ENCODE results near the gene RNF183.

GRCh38 chr9:113296796-113297558 lies 6.2 kb downstream of the RNF183 start:
- TF ChIP-seq, protein P1, sequence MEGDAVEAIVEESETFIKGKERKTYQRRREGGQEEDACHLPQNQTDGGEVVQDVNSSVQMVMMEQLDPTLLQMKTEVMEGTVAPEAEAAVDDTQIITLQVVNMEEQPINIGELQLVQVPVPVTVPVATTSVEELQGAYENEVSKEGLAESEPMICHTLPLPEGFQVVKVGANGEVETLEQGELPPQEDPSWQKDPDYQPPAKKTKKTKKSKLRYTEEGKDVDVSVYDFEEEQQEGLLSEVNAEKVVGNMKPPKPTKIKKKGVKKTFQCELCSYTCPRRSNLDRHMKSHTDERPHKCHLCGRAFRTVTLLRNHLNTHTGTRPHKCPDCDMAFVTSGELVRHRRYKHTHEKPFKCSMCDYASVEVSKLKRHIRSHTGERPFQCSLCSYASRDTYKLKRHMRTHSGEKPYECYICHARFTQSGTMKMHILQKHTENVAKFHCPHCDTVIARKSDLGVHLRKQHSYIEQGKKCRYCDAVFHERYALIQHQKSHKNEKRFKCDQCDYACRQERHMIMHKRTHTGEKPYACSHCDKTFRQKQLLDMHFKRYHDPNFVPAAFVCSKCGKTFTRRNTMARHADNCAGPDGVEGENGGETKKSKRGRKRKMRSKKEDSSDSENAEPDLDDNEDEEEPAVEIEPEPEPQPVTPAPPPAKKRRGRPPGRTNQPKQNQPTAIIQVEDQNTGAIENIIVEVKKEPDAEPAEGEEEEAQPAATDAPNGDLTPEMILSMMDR (tag by site-specific recombination; IDR thresholded peaks at IDR 0.05), result no peak
- TF ChIP-seq ZBTB49 (tag by site-specific recombination; IDR thresholded peaks at IDR 0.05; ENCODE audit: low read depth), result no peak
- TF ChIP-seq RBAK (tag by site-specific recombination; IDR thresholded peaks at IDR 0.05), result no peak
- TF ChIP-seq KLF16 (tag by site-specific recombination; IDR thresholded peaks at IDR 0.05), result no peak
- no peak for TF ChIP-seq PRDM6 (tag by site-specific recombination; IDR thresholded peaks at IDR 0.05)
- TF ChIP-seq PBX3 (CRISPR knock-in tag; IDR thresholded peaks at IDR 0.05), result no peak
- no peak for TF ChIP-seq ZNF18 (tag by site-specific recombination; IDR thresholded peaks at IDR 0.05)
- no peak for TF ChIP-seq ZNF175 (tag by site-specific recombination; IDR thresholded peaks at IDR 0.05)
- TF ChIP-seq KLF10 (tag by site-specific recombination; IDR thresholded peaks at IDR 0.05), result no peak
- no peak for TF ChIP-seq ZNF777 (tag by site-specific recombination; IDR thresholded peaks at IDR 0.05; ENCODE audit: borderline replicate concordance)
- TF ChIP-seq, protein P2, sequence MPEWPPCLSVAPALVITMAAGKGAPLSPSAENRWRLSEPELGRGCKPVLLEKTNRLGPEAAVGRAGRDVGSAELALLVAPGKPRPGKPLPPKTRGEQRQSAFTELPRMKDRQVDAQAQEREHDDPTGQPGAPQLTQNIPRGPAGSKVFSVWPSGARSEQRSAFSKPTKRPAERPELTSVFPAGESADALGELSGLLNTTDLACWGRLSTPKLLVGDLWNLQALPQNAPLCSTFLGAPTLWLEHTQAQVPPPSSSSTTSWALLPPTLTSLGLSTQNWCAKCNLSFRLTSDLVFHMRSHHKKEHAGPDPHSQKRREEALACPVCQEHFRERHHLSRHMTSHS (tag by site-specific recombination; IDR thresholded peaks at IDR 0.05), result no peak
- no peak for TF ChIP-seq ZNF776 (tag by site-specific recombination; IDR thresholded peaks at IDR 0.05; ENCODE audit: borderline replicate concordance)
- no peak for TF ChIP-seq ZNF704 (tag by site-specific recombination; IDR thresholded peaks at IDR 0.05)

Data from HEK293 (cell line).